Measurements from ENCODE around the gene UBALD1. TPM values are rescaled to one million over a fixed set of nuclear protein-coding genes. Genes with fewer than 3 reads are reported as not detected.

Gene UBALD1
- total RNA-seq, 4 donors from 2014 or later, result 5.9 to 24.0 (median 14.3) TPM

DNA sequence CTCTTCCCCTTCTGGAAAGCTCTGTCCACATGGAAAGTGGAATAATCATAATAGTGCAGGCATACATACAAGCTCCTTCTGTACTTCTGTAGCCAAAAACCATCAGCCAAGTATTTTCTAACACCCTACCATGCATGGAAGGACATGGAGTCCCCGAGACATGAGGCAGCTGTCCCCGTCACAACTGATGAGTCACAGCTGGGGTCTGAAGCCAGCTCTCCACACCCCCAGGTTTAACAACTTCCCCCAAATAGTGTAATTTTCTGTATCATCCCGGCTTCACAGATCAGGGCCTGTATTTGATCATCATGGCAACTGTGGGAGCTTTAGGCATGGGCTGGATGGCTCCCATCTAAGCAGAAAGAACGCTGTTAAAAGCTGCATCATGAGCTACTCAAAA lies 42.0 kb downstream of the UBALD1 start:
- peak; percentile 76 for TF ChIP-seq POLR2AphosphoS5 (IDR thresholded peaks at IDR 0.05)
- TF ChIP-seq, protein P1, sequence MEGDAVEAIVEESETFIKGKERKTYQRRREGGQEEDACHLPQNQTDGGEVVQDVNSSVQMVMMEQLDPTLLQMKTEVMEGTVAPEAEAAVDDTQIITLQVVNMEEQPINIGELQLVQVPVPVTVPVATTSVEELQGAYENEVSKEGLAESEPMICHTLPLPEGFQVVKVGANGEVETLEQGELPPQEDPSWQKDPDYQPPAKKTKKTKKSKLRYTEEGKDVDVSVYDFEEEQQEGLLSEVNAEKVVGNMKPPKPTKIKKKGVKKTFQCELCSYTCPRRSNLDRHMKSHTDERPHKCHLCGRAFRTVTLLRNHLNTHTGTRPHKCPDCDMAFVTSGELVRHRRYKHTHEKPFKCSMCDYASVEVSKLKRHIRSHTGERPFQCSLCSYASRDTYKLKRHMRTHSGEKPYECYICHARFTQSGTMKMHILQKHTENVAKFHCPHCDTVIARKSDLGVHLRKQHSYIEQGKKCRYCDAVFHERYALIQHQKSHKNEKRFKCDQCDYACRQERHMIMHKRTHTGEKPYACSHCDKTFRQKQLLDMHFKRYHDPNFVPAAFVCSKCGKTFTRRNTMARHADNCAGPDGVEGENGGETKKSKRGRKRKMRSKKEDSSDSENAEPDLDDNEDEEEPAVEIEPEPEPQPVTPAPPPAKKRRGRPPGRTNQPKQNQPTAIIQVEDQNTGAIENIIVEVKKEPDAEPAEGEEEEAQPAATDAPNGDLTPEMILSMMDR (IDR thresholded peaks at IDR 0.05), result no peak
- no peaks in the 10 kb centered on the region for H3K36me3 ChIP-seq
- peak; percentile 81 for ATAC-seq
- H3K4me3 ChIP-seq, result no peak overlapping the region
- WGBS, 2 donors (ENCODE audit: low coverage in 1 of 2), result 34 to 41% methylated on average over 3 of the region's 4 CpGs
- H3K27me3 ChIP-seq, result no peaks in the 10 kb centered on the region
- H3K4me1 ChIP-seq, result no peaks in the 10 kb centered on the region
- no peaks in the 10 kb centered on the region for H3K9me3 ChIP-seq
- H3K27ac ChIP-seq, result peak overlapping the region in 1 of 4 donors; percentile 32

DNA sequence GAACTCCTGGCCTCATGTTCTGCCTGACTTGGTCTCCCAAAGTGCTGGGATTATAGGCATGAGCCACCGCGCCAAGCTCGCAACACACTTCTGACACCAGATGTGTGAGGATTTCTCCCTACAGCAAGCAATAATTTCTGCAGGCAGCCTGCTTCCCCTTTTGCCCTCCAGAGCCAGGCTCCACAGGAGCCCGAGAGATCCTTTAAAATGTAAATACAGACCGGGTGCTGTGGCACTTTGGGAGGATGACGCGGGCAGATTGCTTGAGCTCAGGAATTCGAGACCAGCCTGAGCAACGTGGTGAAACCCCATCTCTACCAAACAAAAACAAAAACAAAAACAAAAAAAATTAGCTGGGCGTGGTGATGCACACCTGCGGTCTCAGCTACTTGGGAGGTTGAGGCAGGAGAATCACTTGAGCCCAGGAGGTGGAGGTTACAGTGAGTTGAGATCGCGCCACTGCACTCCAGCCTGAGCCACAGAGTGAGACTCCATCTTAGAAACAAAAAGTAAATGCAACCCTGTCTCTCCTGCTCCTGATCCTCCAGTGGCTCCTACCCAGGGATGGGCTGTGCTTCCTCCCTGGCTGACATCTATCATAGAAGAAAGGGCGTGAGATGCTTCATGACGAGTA lies 43.9 kb downstream of the UBALD1 start:
- WGBS, 2 donors (ENCODE audit: low coverage in 1 of 2), result 74 to 81% methylated on average over 4 to 7 of the region's 15 CpGs
- H3K4me3 ChIP-seq, result no peak overlapping the region
- no peaks in the 10 kb centered on the region for H3K9me3 ChIP-seq

DNA sequence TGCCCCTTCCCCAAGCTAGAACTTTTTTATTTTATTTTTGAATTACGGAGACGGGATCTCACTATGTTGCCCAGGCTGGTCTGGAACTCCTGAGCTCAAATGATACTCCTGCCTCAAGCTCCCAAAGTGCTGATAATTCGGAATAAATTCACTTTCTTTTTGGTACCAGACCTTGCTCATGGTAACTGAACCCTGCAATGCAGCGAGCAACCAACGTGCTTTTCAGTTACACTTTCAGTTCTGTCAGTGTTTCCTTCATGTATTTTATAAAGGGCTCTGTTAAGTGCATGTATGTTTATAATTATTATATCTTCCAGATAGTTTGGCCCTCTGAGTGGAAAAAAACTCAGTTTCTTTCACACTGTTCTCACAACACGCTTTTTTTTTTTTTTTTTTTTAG lies 44.6 kb downstream of the UBALD1 start:
- TF ChIP-seq, protein P1 (IDR thresholded peaks at IDR 0.05), result no peak
- TF ChIP-seq POLR2A (IDR thresholded peaks at IDR 0.05) (no peak), POLR2AphosphoS5 (IDR thresholded peaks at IDR 0.05) (no peak), EP300 (IDR thresholded peaks at IDR 0.05) (no peak)
- H3K27me3 ChIP-seq, result no peaks in the 10 kb centered on the region
- H3K4me1 ChIP-seq, result no peaks in the 10 kb centered on the region
- no peak overlapping the region for H3K4me3 ChIP-seq
- WGBS, 2 donors (ENCODE audit: low coverage in 1 of 2), result 0 to 43% methylated on average over 1 to 6 of the region's 6 CpGs
- H3K27ac ChIP-seq, result no peak overlapping the region
- ATAC-seq, result no peak
- H3K9me3 ChIP-seq, result no peaks in the 10 kb centered on the region
- no peaks in the 10 kb centered on the region for H3K36me3 ChIP-seq

More for the DNA sequence above, 43.9 kb downstream of the UBALD1 start:
- ATAC-seq, result no peak
- no peak overlapping the region for H3K27ac ChIP-seq
- H3K4me1 ChIP-seq, result no peaks in the 10 kb centered on the region
- no peak for TF ChIP-seq POLR2AphosphoS5 (IDR thresholded peaks at IDR 0.05)
- no peak for TF ChIP-seq EP300 (IDR thresholded peaks at IDR 0.05)
- TF ChIP-seq, protein P1 (IDR thresholded peaks at IDR 0.05), result no peak
- TF ChIP-seq POLR2A (IDR thresholded peaks at IDR 0.05), result no peak
- H3K36me3 ChIP-seq, result no peaks in the 10 kb centered on the region
- H3K27me3 ChIP-seq, result no peaks in the 10 kb centered on the region

DNA sequence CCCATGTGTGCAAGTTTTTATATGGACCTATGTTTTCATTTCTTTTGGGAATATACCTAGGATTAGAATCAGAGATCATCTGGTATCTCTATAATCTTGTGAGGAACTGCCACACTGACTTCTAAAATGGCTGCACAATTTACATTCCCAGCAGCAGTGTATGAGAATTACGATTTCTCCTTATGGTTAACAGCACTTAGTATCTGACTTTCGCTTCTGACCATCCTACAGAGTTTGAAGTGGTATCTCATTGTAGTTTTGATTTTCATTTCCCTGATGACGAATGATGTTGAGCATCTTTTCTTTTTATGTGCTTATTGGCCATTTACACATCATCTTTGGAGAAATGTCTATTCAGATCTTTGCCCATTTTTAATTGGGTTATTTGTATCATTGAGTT lies 48.5 kb downstream of the UBALD1 start:
- H3K4me1 ChIP-seq, result no peaks in the 10 kb centered on the region
- TF ChIP-seq, protein P1 (IDR thresholded peaks at IDR 0.05), result no peak
- TF ChIP-seq POLR2A (IDR thresholded peaks at IDR 0.05) (no peak), POLR2AphosphoS5 (IDR thresholded peaks at IDR 0.05) (no peak), EP300 (IDR thresholded peaks at IDR 0.05) (no peak)
- H3K36me3 ChIP-seq, result no peaks in the 10 kb centered on the region
- WGBS, 2 donors (ENCODE audit: low coverage in 1 of 2), result 80 to 89% methylated on average over 3 of the region's 3 CpGs
- H3K27me3 ChIP-seq, result no peaks in the 10 kb centered on the region
- H3K27ac ChIP-seq, result no peak overlapping the region
- no peaks in the 10 kb centered on the region for H3K9me3 ChIP-seq
- H3K4me3 ChIP-seq, result no peak overlapping the region
- no peak for ATAC-seq

DNA sequence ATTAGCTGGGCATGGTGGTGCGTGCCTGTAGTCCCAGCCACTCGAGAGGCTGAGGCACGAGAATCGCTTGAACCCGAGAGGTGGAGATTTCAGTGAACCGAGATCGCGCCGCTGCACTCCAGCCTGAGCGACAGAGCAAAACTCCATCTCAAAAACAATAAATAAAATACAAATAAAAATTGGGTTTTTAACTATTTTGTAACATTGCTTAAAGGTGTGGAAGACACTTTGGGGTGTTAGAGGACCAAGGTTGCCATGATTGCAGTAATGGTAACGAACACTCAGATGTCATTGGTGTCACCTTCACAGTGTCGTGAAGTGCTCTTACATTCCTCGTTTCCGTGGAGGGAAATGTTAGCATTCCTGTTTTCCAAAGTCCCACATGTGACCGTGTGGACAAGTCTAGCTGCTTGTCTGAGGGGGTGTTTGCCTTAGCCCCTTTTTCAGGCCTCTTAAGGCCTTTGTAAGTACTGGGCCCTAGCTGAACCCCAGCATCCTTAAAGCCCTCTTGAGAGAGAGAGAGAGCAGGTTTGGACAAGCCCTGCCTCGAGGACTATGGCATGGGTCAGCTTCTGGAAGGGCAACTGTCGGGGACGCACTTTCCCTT lies 49.9 kb downstream of the UBALD1 start:
- H3K4me1 ChIP-seq, result no peaks in the 10 kb centered on the region
- no peaks in the 10 kb centered on the region for H3K36me3 ChIP-seq
- H3K27ac ChIP-seq, result no peak overlapping the region
- H3K9me3 ChIP-seq, result no peaks in the 10 kb centered on the region
- H3K4me3 ChIP-seq, result no peak overlapping the region
- TF ChIP-seq POLR2A (IDR thresholded peaks at IDR 0.05) (no peak), EP300 (IDR thresholded peaks at IDR 0.05) (no peak)
- TF ChIP-seq, protein P1 (IDR thresholded peaks at IDR 0.05), result no peak
- 73 to 86% methylated on average over 5 to 15 of the region's 18 CpGs for WGBS, 2 donors (ENCODE audit: low coverage in 1 of 2)
- H3K27me3 ChIP-seq, result no peaks in the 10 kb centered on the region
- ATAC-seq, result no peak

Measured in gastroesophageal sphincter (tissue), 4 donors.